ENCODE measurements around the gene TTC23L. TPM values are rescaled to one million over a fixed set of nuclear protein-coding genes. Genes with fewer than 3 reads are reported as not detected.
A peak's percentile ranks its signal among the peaks of the same experiment; 100 is the strongest.

The TTC23L gene
- total and polyA plus RNA-seq, 2 donors from 2014 or later: 0.39 to 1.7 TPM

GRCh38 chr5:34897646-34898045 is 58.7 kb downstream of the TTC23L start:
- FAIRE-seq (no peak), DNase-seq (no peak)
- H3K9me3 ChIP-seq (ENCODE audit: control insufficient read depth in 2 of 3, insufficient read depth in 1 of 3, low read length in 3 of 3): no peaks in the 10 kb centered on the region
- no peaks in the 10 kb centered on the region for H3K27me3 ChIP-seq (ENCODE audit: control insufficient read depth, insufficient read depth, low read length)
- no peak overlapping the region for H3K4me3 ChIP-seq (ENCODE audit: low read length in 3 of 3)
- H3K4me1 ChIP-seq (ENCODE audit: control insufficient read depth in 2 of 3, insufficient read depth in 2 of 3, low read depth in 1 of 3, low read length in 3 of 3): no peaks in the 10 kb centered on the region
- H3K9ac ChIP-seq (ENCODE audit: low read length in 3 of 3): no peak overlapping the region
- TF ChIP-seq CTCF (IDR thresholded peaks at IDR 0.05; ENCODE audit: borderline replicate concordance, extremely low read depth, insufficient read depth): no peak
- H3K36me3 ChIP-seq (ENCODE audit: control insufficient read depth in 2 of 3, insufficient read depth in 3 of 3, low read length in 3 of 3): no peaks in the 10 kb centered on the region
- no peak overlapping the region for H3K27ac ChIP-seq (ENCODE audit: low read depth in 2 of 2, low read length in 2 of 2)
- intact Hi-C loops (cut with DNase I): loop anchor here (5.0 kb wide), 1 partner anchor 375 kb away; no protein-coding TSS in a partner anchor

GRCh38 chr5:34898258-34898895 is 59.4 kb downstream of the TTC23L start:
- FAIRE-seq: no peak
- DNase-seq: peak in 4 of 5 donors; percentile 75 to 90 (median 82)
- no peak overlapping the region for H3K27ac ChIP-seq (ENCODE audit: low read depth in 2 of 2, low read length in 2 of 2)
- no peak overlapping the region for H3K9ac ChIP-seq (ENCODE audit: low read length in 3 of 3)
- H3K4me1 ChIP-seq (ENCODE audit: control insufficient read depth in 2 of 3, insufficient read depth in 2 of 3, low read depth in 1 of 3, low read length in 3 of 3): no peaks in the 10 kb centered on the region
- intact Hi-C loops (cut with DNase I): loop anchor here (5.0 kb wide), 1 partner anchor 376 kb away; no protein-coding TSS in a partner anchor
- no peaks in the 10 kb centered on the region for H3K36me3 ChIP-seq (ENCODE audit: control insufficient read depth in 2 of 3, insufficient read depth in 3 of 3, low read length in 3 of 3)
- no peaks in the 10 kb centered on the region for H3K27me3 ChIP-seq (ENCODE audit: control insufficient read depth, insufficient read depth, low read length)
- no peaks in the 10 kb centered on the region for H3K9me3 ChIP-seq (ENCODE audit: control insufficient read depth in 2 of 3, insufficient read depth in 1 of 3, low read length in 3 of 3)
- TF ChIP-seq CTCF (IDR thresholded peaks at IDR 0.05; ENCODE audit: borderline replicate concordance, extremely low read depth, insufficient read depth): peak; percentile 83
- H3K4me3 ChIP-seq (ENCODE audit: low read length in 3 of 3): peak overlapping the region in 1 of 3 donors; percentile 3

GRCh38 chr5:34899066-34899465 is 60.1 kb downstream of the TTC23L start:
- Histone ChIP-seq H3K4me3 (ENCODE audit: low read length in 3 of 3) (no peak overlapping the region), H3K27ac (ENCODE audit: low read depth in 2 of 2, low read length in 2 of 2) (no peak overlapping the region), H3K4me1 (ENCODE audit: control insufficient read depth in 2 of 3, insufficient read depth in 2 of 3, low read depth in 1 of 3, low read length in 3 of 3) (no peaks in the 10 kb centered on the region), H3K9me3 (ENCODE audit: control insufficient read depth in 2 of 3, insufficient read depth in 1 of 3, low read length in 3 of 3) (no peaks in the 10 kb centered on the region), H3K36me3 (ENCODE audit: control insufficient read depth in 2 of 3, insufficient read depth in 3 of 3, low read length in 3 of 3) (no peaks in the 10 kb centered on the region), H3K9ac (ENCODE audit: low read length in 3 of 3) (no peak overlapping the region), H3K27me3 (ENCODE audit: control insufficient read depth, insufficient read depth, low read length) (no peaks in the 10 kb centered on the region)
- no peak for FAIRE-seq
- TF ChIP-seq CTCF (IDR thresholded peaks at IDR 0.05; ENCODE audit: borderline replicate concordance, extremely low read depth, insufficient read depth): no peak
- intact Hi-C loops (cut with DNase I): loop anchor here (5.0 kb wide), 1 partner anchor 377 kb away; no protein-coding TSS in a partner anchor
- DNase-seq: no peak

All from kidney (tissue), 14 donors.